CD4-positive, CD25-positive, alpha-beta regulatory T cell (primary cell): Measurements from ENCODE around the gene CTNNA2. TPM values are rescaled to one million over a fixed set of nuclear protein-coding genes. Genes with fewer than 3 reads are reported as not detected.

ENCODE experiments used
- ATAC-seq, 2 donors: fragments of 150-1000 bp; cut with Tn5 transposase; one replicate each; pipeline ENCODE4 v1.10.0; 2021; ENCODE audit warnings: low read depth in 2 of 2, moderate number of reproducible peaks in 2 of 2, moderate library complexity in 1 of 2
- DNase-seq, 3 donors: peaks; one replicate each; pipeline versions ENCODE4 v3.0.0 to v3.0.0-alpha.2; 2012 to 2022; ENCODE audit warnings: mixed read lengths in 1 of 3
- H3K27ac ChIP-seq: one replicate; pipeline ENCODE4 v1.7.0; 2013; ENCODE audit warnings: mild to moderate bottlenecking, low read length; ENCODE audit not compliant: insufficient read depth, poor library complexity, severe bottlenecking
- H3K27me3 ChIP-seq: one replicate; pipeline ENCODE4 v1.7.0; 2013; ENCODE audit warnings: low read length; ENCODE audit not compliant: control insufficient read depth, insufficient read depth
- H3K36me3 ChIP-seq: one replicate; pipeline ENCODE4 v1.7.0; 2013; ENCODE audit warnings: mild to moderate bottlenecking, low read length, moderate library complexity; ENCODE audit not compliant: control insufficient read depth, insufficient read depth
- H3K4me1 ChIP-seq: 2 replicates; pipeline ENCODE4 v1.7.0; 2013; ENCODE audit warnings: mild to moderate bottlenecking, low read length; ENCODE audit not compliant: insufficient read depth, control insufficient read depth, poor library complexity, severe bottlenecking
- H3K4me3 ChIP-seq: one replicate; pipeline ENCODE4 v1.7.0; 2013; ENCODE audit warnings: low read depth, mild to moderate bottlenecking, low read length, moderate library complexity
- H3K9me3 ChIP-seq, 2 experiments: 1 replicate in 1 of 2; 2 replicates in 1 of 2; pipeline ENCODE4 v1.7.0; 2013; ENCODE audit warnings: low read length in 2 of 2, mild to moderate bottlenecking in 1 of 2, moderate library complexity in 1 of 2; ENCODE audit not compliant: control insufficient read depth in 2 of 2
- H3K27ac Mint-ChIP-seq, 3 donors: one replicate each; pipeline ENCODE4 v1.8.0; 2020 to 2022; ENCODE audit warnings: mild to moderate bottlenecking in 3 of 3, mixed read lengths in 3 of 3, moderate library complexity in 2 of 3
- H3K27me3 Mint-ChIP-seq: one replicate; pipeline ENCODE4 v1.8.0; 2022; ENCODE audit warnings: mild to moderate bottlenecking, mixed read lengths
- H3K36me3 Mint-ChIP-seq: one replicate; pipeline ENCODE4 v1.8.0; 2020; ENCODE audit warnings: mixed read lengths
- H3K4me1 Mint-ChIP-seq, 4 donors: one replicate each; pipeline ENCODE4 v1.8.0; 2020 to 2022; ENCODE audit warnings: mixed read lengths in 4 of 4, mild to moderate bottlenecking in 1 of 4
- H3K4me3 Mint-ChIP-seq, 4 donors: one replicate each; pipeline ENCODE4 v1.8.0; 2020 to 2022; ENCODE audit warnings: mild to moderate bottlenecking in 4 of 4, mixed read lengths in 4 of 4, moderate library complexity in 3 of 4
- H3K9me3 Mint-ChIP-seq, 7 donors: one replicate each; pipeline ENCODE4 v1.8.0; 2020 to 2022; ENCODE audit warnings: mixed read lengths in 7 of 7, mild to moderate bottlenecking in 3 of 7, moderate library complexity in 2 of 7
- polyA plus RNA-seq, 4 donors: library from polyadenylated mRNA; unstranded; fragments of 300-500 nt; fragmentation: Illumina TruSeq; gene quantifications; one replicate each; pipeline ENCODE4 v1.2.3, GENCODE V29; 2021
- total RNA-seq: library from RNA; stranded (reverse); gene quantifications from one replicate; pipeline ENCODE4 v1.2.3, GENCODE V29; 2022

Gene CTNNA2
- total and polyA plus RNA-seq, 5 donors from 2014 or later, result not detected

GRCh38 chr2:80546766-80547165 is 1033.9 kb downstream of the CTNNA2 start:
- DNase-seq, result no peak
- Histone ChIP-seq H3K9me3 (peaks cover 0 to 4% of the 10 kb centered on the region in 2 experiments), H3K27me3 (no peaks in the 10 kb centered on the region), H3K36me3 (no peaks in the 10 kb centered on the region), H3K4me1 (no peaks in the 10 kb centered on the region), H3K27ac (no peak overlapping the region), H3K4me3 (no peak overlapping the region)
- ATAC-seq, result no peak
- no peak overlapping the region for H3K4me3 Mint-ChIP-seq
- H3K4me1 Mint-ChIP-seq, result no peaks in the 10 kb centered on the region
- no peaks in the 10 kb centered on the region for H3K27me3 Mint-ChIP-seq
- no peak overlapping the region for H3K27ac Mint-ChIP-seq
- peaks cover 3 to 27% (median 10%) of the 10 kb centered on the region in 7 donors for H3K9me3 Mint-ChIP-seq
- H3K36me3 Mint-ChIP-seq, result no peaks in the 10 kb centered on the region

DNA sequence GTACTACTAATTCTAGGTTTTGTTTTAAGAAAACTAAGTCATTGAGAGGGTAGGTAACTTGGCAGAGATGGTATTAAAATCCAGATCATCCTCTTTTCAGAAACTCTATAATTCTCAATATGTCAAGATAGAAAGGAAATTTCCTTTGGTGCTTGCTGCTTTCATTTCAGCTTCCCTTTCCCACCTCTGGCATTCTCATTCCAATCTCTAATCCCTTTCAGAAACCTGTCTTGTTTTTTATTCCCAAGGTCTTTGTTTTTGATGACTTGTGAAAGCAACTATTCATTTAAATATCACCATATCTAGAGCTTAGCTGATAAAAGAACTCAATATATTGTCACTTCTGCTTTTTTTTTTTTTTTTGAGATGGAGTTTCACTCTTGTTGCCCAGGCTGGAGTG is 1034.5 kb downstream of the CTNNA2 start:
- H3K27ac ChIP-seq, result no peak overlapping the region
- H3K4me3 Mint-ChIP-seq, result no peak overlapping the region
- H3K27me3 ChIP-seq, result no peaks in the 10 kb centered on the region
- H3K4me3 ChIP-seq, result no peak overlapping the region
- H3K27me3 Mint-ChIP-seq, result no peaks in the 10 kb centered on the region
- H3K36me3 Mint-ChIP-seq, result no peaks in the 10 kb centered on the region
- H3K27ac Mint-ChIP-seq, result no peak overlapping the region
- no peak for ATAC-seq
- no peaks in the 10 kb centered on the region for H3K4me1 Mint-ChIP-seq
- H3K4me1 ChIP-seq, result no peaks in the 10 kb centered on the region
- peaks cover 0 to 4% of the 10 kb centered on the region in 2 experiments for H3K9me3 ChIP-seq
- H3K9me3 Mint-ChIP-seq, result peaks cover 3 to 26% (median 10%) of the 10 kb centered on the region in 7 donors
- no peak for DNase-seq
- no peaks in the 10 kb centered on the region for H3K36me3 ChIP-seq

DNA sequence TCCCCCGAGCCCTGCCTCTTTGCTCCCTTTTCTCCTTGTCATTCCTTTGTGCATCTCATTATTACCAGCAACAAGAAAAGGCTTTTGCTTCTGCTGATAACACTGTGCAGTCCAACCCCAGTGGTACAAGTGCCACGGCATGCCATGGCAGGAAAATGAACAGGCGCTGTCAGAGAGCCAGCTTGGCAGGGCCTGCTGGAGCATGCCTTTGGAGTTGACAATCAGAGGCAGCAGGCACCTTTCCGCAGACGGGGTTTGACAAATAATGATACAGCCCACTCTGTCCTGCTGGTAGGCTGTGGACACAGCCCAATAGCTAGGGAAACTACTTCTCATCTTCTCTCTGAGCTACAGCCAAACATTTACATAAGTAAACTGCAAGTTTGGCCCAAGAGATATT is 1035.6 kb downstream of the CTNNA2 start:
- H3K27ac Mint-ChIP-seq, result no peak overlapping the region
- H3K36me3 ChIP-seq, result no peaks in the 10 kb centered on the region
- no peak overlapping the region for H3K27ac ChIP-seq
- no peak overlapping the region for H3K4me3 ChIP-seq
- no peak overlapping the region for H3K4me3 Mint-ChIP-seq
- ATAC-seq, result no peak
- H3K9me3 Mint-ChIP-seq, result peaks cover 3 to 26% (median 10%) of the 10 kb centered on the region in 7 donors
- peaks cover 0 to 4% of the 10 kb centered on the region in 2 experiments for H3K9me3 ChIP-seq
- no peaks in the 10 kb centered on the region for H3K27me3 Mint-ChIP-seq
- no peaks in the 10 kb centered on the region for H3K4me1 ChIP-seq
- H3K4me1 Mint-ChIP-seq, result no peaks in the 10 kb centered on the region
- DNase-seq, result no peak
- no peaks in the 10 kb centered on the region for H3K27me3 ChIP-seq
- H3K36me3 Mint-ChIP-seq, result no peaks in the 10 kb centered on the region

- H3K36me3 Mint-ChIP-seq, result no peaks in the 10 kb centered on the region
- H3K4me1 ChIP-seq, result no peaks in the 10 kb centered on the region
- no peaks in the 10 kb centered on the region for H3K36me3 ChIP-seq
- H3K4me1 Mint-ChIP-seq, result no peaks in the 10 kb centered on the region
- DNase-seq (no peak), ATAC-seq (no peak)
- no peaks in the 10 kb centered on the region for H3K27me3 ChIP-seq
- peaks cover 1 to 28% (median 8%) of the 10 kb centered on the region in 7 donors for H3K9me3 Mint-ChIP-seq
- H3K27ac ChIP-seq, result no peak overlapping the region
- no peaks in the 10 kb centered on the region for H3K27me3 Mint-ChIP-seq
- no peaks in the 10 kb centered on the region for H3K9me3 ChIP-seq
- H3K4me3 Mint-ChIP-seq, result no peak overlapping the region
- H3K27ac Mint-ChIP-seq, result no peak overlapping the region
- no peak overlapping the region for H3K4me3 ChIP-seq
Measured at GRCh38 chr2:80549901-80550300, 1037.0 kb downstream of the CTNNA2 start.

GRCh38 chr2:80560326-80560725 is 1047.5 kb downstream of the CTNNA2 start:
- Histone ChIP-seq H3K9me3 (no peaks in the 10 kb centered on the region), H3K4me3 (no peak overlapping the region), H3K4me1 (no peaks in the 10 kb centered on the region), H3K27ac (no peak overlapping the region), H3K36me3 (no peaks in the 10 kb centered on the region), H3K27me3 (no peaks in the 10 kb centered on the region)
- Mint-ChIP-seq H3K4me3 (no peak overlapping the region), H3K9me3 (peaks cover 0 to 26% (median 11%) of the 10 kb centered on the region in 7 donors), H3K36me3 (no peaks in the 10 kb centered on the region), H3K4me1 (no peaks in the 10 kb centered on the region), H3K27me3 (no peaks in the 10 kb centered on the region), H3K27ac (no peak overlapping the region)
- no peak for ATAC-seq
- DNase-seq, result no peak

GRCh38 chr2:80568011-80568410 is 1055.2 kb downstream of the CTNNA2 start:
- Histone ChIP-seq H3K4me3 (no peak overlapping the region), H3K36me3 (no peaks in the 10 kb centered on the region), H3K27me3 (no peaks in the 10 kb centered on the region), H3K4me1 (no peaks in the 10 kb centered on the region), H3K9me3 (no peaks in the 10 kb centered on the region), H3K27ac (no peak overlapping the region)
- H3K36me3 Mint-ChIP-seq, result no peaks in the 10 kb centered on the region
- ATAC-seq (no peak), DNase-seq (no peak)
- H3K4me3 Mint-ChIP-seq, result no peak overlapping the region
- H3K27ac Mint-ChIP-seq, result no peak overlapping the region
- peaks cover 0 to 21% (median 5%) of the 10 kb centered on the region in 7 donors for H3K9me3 Mint-ChIP-seq
- no peaks in the 10 kb centered on the region for H3K4me1 Mint-ChIP-seq
- H3K27me3 Mint-ChIP-seq, result no peaks in the 10 kb centered on the region

DNA sequence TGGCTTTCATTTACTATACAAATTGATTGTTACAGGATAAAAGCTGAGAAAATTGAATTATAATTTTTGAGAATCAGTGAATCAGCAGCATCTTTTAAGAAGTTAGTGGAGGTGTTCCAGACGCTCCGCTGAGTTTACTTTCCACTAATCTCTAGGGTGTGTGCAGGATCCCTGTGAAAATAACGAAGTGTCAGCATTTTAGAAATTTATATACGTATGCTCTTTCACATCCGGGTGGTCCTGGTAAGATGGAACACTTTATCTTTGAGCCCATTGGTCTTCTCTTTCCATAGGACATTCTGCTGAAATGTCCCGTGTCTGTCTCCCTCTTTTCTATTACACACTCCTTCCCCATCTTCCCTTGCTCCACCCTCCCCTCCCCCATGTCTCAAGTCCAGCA is 1060.3 kb downstream of the CTNNA2 start:
- Mint-ChIP-seq H3K36me3 (no peaks in the 10 kb centered on the region), H3K27ac (no peak overlapping the region), H3K27me3 (no peaks in the 10 kb centered on the region), H3K9me3 (peaks cover 0 to 17% (median 5%) of the 10 kb centered on the region in 7 donors), H3K4me3 (no peak overlapping the region), H3K4me1 (no peaks in the 10 kb centered on the region)
- DNase-seq (no peak), ATAC-seq (no peak)
- Histone ChIP-seq H3K27ac (no peak overlapping the region), H3K4me1 (no peaks in the 10 kb centered on the region), H3K36me3 (no peaks in the 10 kb centered on the region), H3K4me3 (no peak overlapping the region), H3K27me3 (no peaks in the 10 kb centered on the region), H3K9me3 (no peaks in the 10 kb centered on the region)

GRCh38 chr2:80573950-80574349 is 1061.1 kb downstream of the CTNNA2 start:
- DNase-seq (no peak), ATAC-seq (no peak)
- Mint-ChIP-seq H3K9me3 (peaks cover 0 to 17% (median 2%) of the 10 kb centered on the region in 7 donors), H3K27me3 (no peaks in the 10 kb centered on the region), H3K27ac (no peak overlapping the region), H3K4me3 (no peak overlapping the region), H3K4me1 (no peaks in the 10 kb centered on the region), H3K36me3 (no peaks in the 10 kb centered on the region)
- Histone ChIP-seq H3K4me3 (no peak overlapping the region), H3K36me3 (no peaks in the 10 kb centered on the region), H3K27me3 (no peaks in the 10 kb centered on the region), H3K27ac (no peak overlapping the region), H3K9me3 (no peaks in the 10 kb centered on the region), H3K4me1 (no peaks in the 10 kb centered on the region)
